Panc1 (cell line): Measurements from ENCODE around the gene GRAMD1B. TPM values are rescaled to one million over a fixed set of nuclear protein-coding genes. Genes with fewer than 3 reads are reported as not detected.

Experiments
- ATAC-seq: fragments of 200-7000 bp; cut with Tn5 transposase; 2 replicates; pipeline ENCODE4 v1.9.1; 2020; ENCODE audit warnings: mild to moderate bottlenecking, moderate library complexity
- BruUV-seq: library from RNA; stranded (reverse); fragments of 400-500 nt; replicated peaks from 2 replicates; lab custom pipeline; 2021; lab: Mats Ljungman, UMichigan
- CTCF ChIA-PET: fragments of 300-600 bp; sonication (Branson Sonifier 250); formaldehyde crosslinking; loops from one replicate; lab custom pipeline; 2022; ENCODE audit warnings: antibody characterized with exemption; lab: Charles Lee
- POLR2A ChIA-PET: fragments of 300-600 bp; sonication (Branson Sonifier 250); formaldehyde crosslinking; loops from one replicate; lab custom pipeline; 2022; ENCODE audit warnings: antibody characterized with exemption; lab: Charles Lee
- DNase-seq: peaks from one replicate; pipeline ENCODE4 v3.0.0-alpha.2; 2010; ENCODE audit warnings: low read depth, low spot score
- H3K27ac ChIP-seq: 2 replicates; pipeline ENCODE4 v1.5.1; 2011; ENCODE audit warnings: mild to moderate bottlenecking, low read length, inconsistent platforms
- H3K27me3 ChIP-seq: fragments of 200-500 bp; sonication (Bioruptor generic); 2 replicates; pipeline ENCODE4 v1.6.0; 2014; ENCODE audit warnings: low read length, inconsistent platforms; ENCODE audit not compliant: control insufficient read depth, insufficient read depth
- H3K36me3 ChIP-seq: fragments of 200-500 bp; sonication (Bioruptor generic); 2 replicates; pipeline ENCODE4 v1.5.1; 2014; ENCODE audit warnings: inconsistent platforms, mild to moderate bottlenecking, low read length, moderate library complexity; ENCODE audit not compliant: control insufficient read depth, insufficient read depth
- H3K4me1 ChIP-seq: 2 replicates; pipeline ENCODE4 v1.5.1; 2011; ENCODE audit warnings: inconsistent platforms, mild to moderate bottlenecking, low read length, moderate library complexity; ENCODE audit not compliant: control insufficient read depth, insufficient read depth
- H3K4me3 ChIP-seq, 2 experiments: 2 replicates each; pipeline ENCODE4 v1.5.1; 2011 to 2012; ENCODE audit warnings: low read depth in 2 of 2, low read length in 2 of 2, mild to moderate bottlenecking in 2 of 2, inconsistent platforms in 1 of 2, moderate library complexity in 1 of 2
- H3K9me3 ChIP-seq: fragments of 200-500 bp; sonication (Bioruptor generic); 2 replicates; pipeline ENCODE4 v1.5.1; 2014; ENCODE audit warnings: low read depth, mild to moderate bottlenecking, inconsistent platforms, low read length, moderate library complexity; ENCODE audit not compliant: control insufficient read depth, insufficient read depth
- CTCF ChIP-seq: fragments of 450-650 bp; IDR thresholded peaks from 2 replicates; pipeline ENCODE4 v1.5.1; 2017; ENCODE audit warnings: mild to moderate bottlenecking
- POLR2AphosphoS5 ChIP-seq: IDR thresholded peaks from 2 replicates; pipeline ENCODE4 v1.6.1; 2012; ENCODE audit warnings: mild to moderate bottlenecking, low read depth, low read length, moderate library complexity
- REST ChIP-seq, 2 experiments: IDR thresholded peaks; 2 replicates each; pipeline ENCODE4 v1.6.1; 2011 to 2012; ENCODE audit warnings: low read depth in 2 of 2, control low read depth in 1 of 2, low read length in 1 of 2, mild to moderate bottlenecking in 1 of 2, moderate library complexity in 1 of 2; ENCODE audit not compliant: insufficient read depth in 1 of 2
- SIN3A ChIP-seq: IDR thresholded peaks from 2 replicates; pipeline ENCODE4 v1.6.1; 2012; ENCODE audit warnings: low read depth, mild to moderate bottlenecking, low read length, moderate library complexity, borderline replicate concordance; ENCODE audit not compliant: insufficient read depth
- TCF7L2 ChIP-seq: IDR thresholded peaks from 2 replicates; pipeline ENCODE4 v1.6.1; 2011; ENCODE audit warnings: mild to moderate bottlenecking, low read depth, low read length, inconsistent platforms
- in situ Hi-C: cut with HindIII; loops from 2 replicates; pipeline ENCODE4 v1.10.0; 2016; ENCODE audit warnings: low sequenced_read_pairs, low pct_unique_long_range_greater_than_20kb
- intact Hi-C: fragments of 100-400 bp; cut with micrococcal nuclease; formaldehyde crosslinking; loops from one replicate; pipeline ENCODE4 v1.10.0; 2022; ENCODE audit not compliant: unreplicated experiment
- total RNA-seq: library from RNA; stranded (reverse); gene quantifications from one replicate; pipeline ENCODE4 v1.2.1, GENCODE V29; 2021; ENCODE audit not compliant: unreplicated experiment

GRAMD1B gene
- total RNA-seq, 1 experiment from 2014 or later = 0.46 TPM

DNA sequence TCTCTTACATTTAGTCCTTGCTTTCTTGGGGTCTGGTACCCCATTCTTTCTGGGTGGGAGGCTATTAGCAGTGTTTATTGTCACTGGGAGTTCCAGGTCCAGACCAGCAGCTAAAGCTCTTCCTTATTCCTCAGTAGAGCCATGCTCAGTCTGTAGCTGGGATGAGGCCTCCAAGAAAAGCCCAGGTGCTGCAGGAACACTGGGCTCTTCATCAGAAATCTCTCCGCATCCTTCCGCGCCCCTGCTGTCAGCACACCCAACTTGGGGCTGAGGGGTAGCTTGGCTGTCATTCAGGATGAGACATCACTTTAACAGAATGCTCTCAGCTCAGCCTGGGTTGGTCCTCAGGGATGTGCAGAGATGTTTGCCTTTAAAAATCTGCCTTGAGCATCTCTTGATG is 97.5 kb downstream of the GRAMD1B start:
- DNase-seq (no peak), ATAC-seq (no peak)
- no peaks in the 10 kb centered on the region for H3K36me3 ChIP-seq
- intact Hi-C loops (no loop called here), in situ Hi-C loops (no loop called here)
- no peak overlapping the region for H3K4me3 ChIP-seq
- CTCF ChIA-PET = interaction anchor here (0.5 kb wide), 1 partner anchor 21 kb away, joined by 4 read pairs; no protein-coding TSS in a partner anchor
- H3K9me3 ChIP-seq = no peaks in the 10 kb centered on the region
- H3K27me3 ChIP-seq = peaks cover 17% of the 10 kb centered on the region
- H3K4me1 ChIP-seq = no peaks in the 10 kb centered on the region
- POLR2A ChIA-PET = no interaction called here
- no peak overlapping the region for H3K27ac ChIP-seq
- TF ChIP-seq TCF7L2 = no peak
- TF ChIP-seq REST (IDR thresholded peaks at IDR 0.05; ENCODE audit: insufficient read depth in 1 of 2, low read depth in 2 of 2, low read length in 1 of 2) = no peak
- TF ChIP-seq POLR2AphosphoS5 = no peak
- no peak for TF ChIP-seq CTCF
- no peak for TF ChIP-seq SIN3A
- BruUV-seq = no TSS peak

DNA sequence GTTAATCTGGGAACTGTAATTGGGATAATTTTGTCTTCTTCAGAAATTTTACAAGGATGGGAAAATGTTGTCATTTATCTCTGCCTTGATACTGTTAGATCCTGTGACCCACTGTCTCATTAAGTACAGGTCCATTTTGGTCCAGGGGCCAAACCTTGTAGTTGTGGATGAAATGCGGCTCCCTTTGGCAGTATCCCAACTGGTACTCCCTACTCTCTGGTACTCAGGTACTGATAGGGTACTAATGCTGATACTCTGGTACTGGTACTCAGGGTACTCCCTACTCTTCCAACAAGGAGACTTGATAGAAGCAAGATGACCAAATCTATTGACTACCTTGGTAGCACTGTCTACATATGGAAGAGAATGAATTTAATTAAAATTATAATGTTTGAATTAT is 97.9 kb downstream of the GRAMD1B start:
- no TSS peak for BruUV-seq
- Histone ChIP-seq H3K4me3 (no peak overlapping the region), H3K4me1 (no peaks in the 10 kb centered on the region), H3K27ac (no peak overlapping the region), H3K27me3 (peaks cover 17% of the 10 kb centered on the region), H3K9me3 (no peaks in the 10 kb centered on the region), H3K36me3 (no peaks in the 10 kb centered on the region)
- TF ChIP-seq REST (IDR thresholded peaks at IDR 0.05; ENCODE audit: insufficient read depth in 1 of 2, low read depth in 2 of 2, low read length in 1 of 2) = no peak
- no peak for TF ChIP-seq TCF7L2
- TF ChIP-seq CTCF = no peak
- TF ChIP-seq POLR2AphosphoS5 = no peak
- TF ChIP-seq SIN3A = no peak
- POLR2A ChIA-PET = no interaction called here
- in situ Hi-C loops = no loop called here
- CTCF ChIA-PET = interaction anchor here (0.5 kb wide), 1 partner anchor 21 kb away, joined by 4 read pairs; no protein-coding TSS in a partner anchor
- ATAC-seq (no peak), DNase-seq (no peak)
- intact Hi-C loops = no loop called here
